ENCODE measurements around the gene COL18A1. TPM values are rescaled to one million over a fixed set of nuclear protein-coding genes. Genes with fewer than 3 reads are reported as not detected.

The COL18A1 gene
- polyA plus RNA-seq, 3 donors = 0.80 to 4.1 (median 1.1) TPM

DNA sequence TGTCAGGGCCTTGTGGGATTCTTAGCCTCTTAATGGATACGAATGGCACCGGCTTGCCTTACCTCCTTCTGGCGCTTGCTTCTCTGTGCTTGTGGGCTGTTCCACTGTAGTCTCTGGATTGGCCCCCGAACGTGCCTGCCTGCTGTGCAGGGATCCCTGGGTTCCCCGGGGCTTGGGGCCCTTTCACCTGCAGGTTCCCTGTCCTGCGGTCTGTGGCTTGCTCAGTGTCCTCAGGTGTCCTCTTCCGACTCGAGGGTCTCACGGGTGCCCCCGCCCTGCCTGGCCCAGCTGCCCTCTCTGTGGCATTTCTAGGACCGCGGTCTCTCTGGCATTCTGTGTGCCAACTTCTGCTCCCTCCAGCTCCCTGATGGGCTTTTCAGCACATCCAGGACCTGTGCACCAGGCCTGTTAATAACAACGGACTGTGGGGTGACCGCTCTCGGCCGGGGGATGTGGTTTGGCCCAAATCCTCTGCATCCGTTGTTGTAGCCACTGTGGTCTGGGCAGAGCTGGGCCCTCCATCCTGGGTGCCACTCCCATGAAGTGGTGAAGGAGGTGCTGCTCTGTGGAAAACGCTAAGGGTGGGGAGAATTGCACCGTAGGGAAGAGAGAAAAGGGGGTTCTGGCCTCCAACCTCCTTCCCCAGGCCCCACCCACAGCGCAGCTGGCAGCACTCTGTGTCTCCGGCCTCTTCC lies 12.4 kb downstream of the COL18A1 start:
- no peak overlapping the region for H3K27ac Mint-ChIP-seq
- H3K4me3 ChIP-seq (replicated peaks in 1 of 3; ENCODE audit: low read depth in 2 of 3, low read length in 3 of 3) = no peak overlapping the region
- no peak overlapping the region for H3K27ac ChIP-seq (ENCODE audit: low read depth in 1 of 2, low read length in 2 of 2)
- TF ChIP-seq, protein P1, sequence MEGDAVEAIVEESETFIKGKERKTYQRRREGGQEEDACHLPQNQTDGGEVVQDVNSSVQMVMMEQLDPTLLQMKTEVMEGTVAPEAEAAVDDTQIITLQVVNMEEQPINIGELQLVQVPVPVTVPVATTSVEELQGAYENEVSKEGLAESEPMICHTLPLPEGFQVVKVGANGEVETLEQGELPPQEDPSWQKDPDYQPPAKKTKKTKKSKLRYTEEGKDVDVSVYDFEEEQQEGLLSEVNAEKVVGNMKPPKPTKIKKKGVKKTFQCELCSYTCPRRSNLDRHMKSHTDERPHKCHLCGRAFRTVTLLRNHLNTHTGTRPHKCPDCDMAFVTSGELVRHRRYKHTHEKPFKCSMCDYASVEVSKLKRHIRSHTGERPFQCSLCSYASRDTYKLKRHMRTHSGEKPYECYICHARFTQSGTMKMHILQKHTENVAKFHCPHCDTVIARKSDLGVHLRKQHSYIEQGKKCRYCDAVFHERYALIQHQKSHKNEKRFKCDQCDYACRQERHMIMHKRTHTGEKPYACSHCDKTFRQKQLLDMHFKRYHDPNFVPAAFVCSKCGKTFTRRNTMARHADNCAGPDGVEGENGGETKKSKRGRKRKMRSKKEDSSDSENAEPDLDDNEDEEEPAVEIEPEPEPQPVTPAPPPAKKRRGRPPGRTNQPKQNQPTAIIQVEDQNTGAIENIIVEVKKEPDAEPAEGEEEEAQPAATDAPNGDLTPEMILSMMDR (IDR thresholded peaks at IDR 0.05) = no peak
- no peaks in the 10 kb centered on the region for H3K79me2 ChIP-seq (ENCODE audit: insufficient read depth, low read length)
- H3K9ac ChIP-seq (ENCODE audit: insufficient read depth, low read length, poor library complexity, severe bottlenecking) = no peak overlapping the region
- H4K20me1 ChIP-seq (ENCODE audit: insufficient read depth, low read length) = no peaks in the 10 kb centered on the region
- no peaks in the 10 kb centered on the region for H3K36me3 ChIP-seq (replicated peaks in 1 of 2; ENCODE audit: control insufficient read depth in 1 of 2, insufficient read depth in 2 of 2, low read length in 2 of 2)
- H3K9me3 Mint-ChIP-seq = peaks cover 0 to 2% (median 0%) of the 10 kb centered on the region in 7 donors
- no peaks in the 10 kb centered on the region for H3K4me1 Mint-ChIP-seq
- H3K27me3 Mint-ChIP-seq (ENCODE audit: low read depth in 3 of 3) = peaks cover 4 to 8% (median 6%) of the 10 kb centered on the region in 3 donors
- WGBS (ENCODE audit: insufficient coverage) = 89% methylated on average over 20 of the region's 22 CpGs
- DNase-seq = no peak
- no peaks in the 10 kb centered on the region for H3K36me3 Mint-ChIP-seq
- no peaks in the 10 kb centered on the region for H3K4me1 ChIP-seq (ENCODE audit: control insufficient read depth in 1 of 2, insufficient read depth in 2 of 2, low read length in 2 of 2)
- no peaks in the 10 kb centered on the region for H3K27me3 ChIP-seq (ENCODE audit: control insufficient read depth in 2 of 2, insufficient read depth in 2 of 2, low read length in 2 of 2)
- intact Hi-C loops (cut with micrococcal nuclease) = no loop called here
- no peaks in the 10 kb centered on the region for H3K9me3 ChIP-seq (replicated peaks in 1 of 2; ENCODE audit: control insufficient read depth in 1 of 2, insufficient read depth in 1 of 2, low read length in 2 of 2)
- no peak overlapping the region for H2AFZ ChIP-seq (ENCODE audit: insufficient read depth, low read depth, low read length, poor library complexity, severe bottlenecking)
- no peak overlapping the region for H3K4me2 ChIP-seq (replicated peaks; ENCODE audit: extremely low read depth, low read length, poor library complexity, severe bottlenecking)
- H3K4me3 Mint-ChIP-seq = no peak overlapping the region

DNA sequence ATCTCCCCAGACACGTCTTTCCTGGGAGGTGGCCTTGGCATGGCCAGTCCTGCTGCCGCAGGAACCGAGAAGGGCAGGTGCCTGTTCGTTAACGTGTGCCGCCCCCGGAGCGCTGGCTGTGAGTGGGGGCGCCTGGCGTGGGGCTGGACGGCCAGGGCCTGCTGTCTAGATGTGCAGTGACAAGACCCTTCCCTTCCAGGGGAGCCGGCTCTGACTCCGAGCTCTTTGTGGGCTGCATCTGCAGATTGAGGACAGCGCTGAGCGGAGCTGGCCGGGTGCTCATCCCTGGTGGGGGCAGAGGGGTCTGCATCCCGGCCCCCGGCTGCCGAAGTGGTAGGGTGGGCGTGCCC lies 13.0 kb downstream of the COL18A1 start:
- no peaks in the 10 kb centered on the region for H3K36me3 ChIP-seq (replicated peaks in 1 of 2; ENCODE audit: control insufficient read depth in 1 of 2, insufficient read depth in 2 of 2, low read length in 2 of 2)
- Mint-ChIP-seq H3K27me3 (ENCODE audit: low read depth in 3 of 3) (peaks cover 4 to 8% (median 6%) of the 10 kb centered on the region in 3 donors), H3K27ac (no peak overlapping the region), H3K4me1 (no peaks in the 10 kb centered on the region), H3K9me3 (peaks cover 0 to 2% (median 0%) of the 10 kb centered on the region in 7 donors), H3K36me3 (no peaks in the 10 kb centered on the region), H3K4me3 (no peak overlapping the region)
- no peaks in the 10 kb centered on the region for H3K4me1 ChIP-seq (ENCODE audit: control insufficient read depth in 1 of 2, insufficient read depth in 2 of 2, low read length in 2 of 2)
- H4K20me1 ChIP-seq (ENCODE audit: insufficient read depth, low read length) = no peaks in the 10 kb centered on the region
- H2AFZ ChIP-seq (ENCODE audit: insufficient read depth, low read depth, low read length, poor library complexity, severe bottlenecking) = no peak overlapping the region
- no peak overlapping the region for H3K27ac ChIP-seq (ENCODE audit: low read depth in 1 of 2, low read length in 2 of 2)
- H3K27me3 ChIP-seq (ENCODE audit: control insufficient read depth in 2 of 2, insufficient read depth in 2 of 2, low read length in 2 of 2) = no peaks in the 10 kb centered on the region
- no peak overlapping the region for H3K4me3 ChIP-seq (replicated peaks in 1 of 3; ENCODE audit: low read depth in 2 of 3, low read length in 3 of 3)
- no peaks in the 10 kb centered on the region for H3K79me2 ChIP-seq (ENCODE audit: insufficient read depth, low read length)
- TF ChIP-seq, protein P1 (IDR thresholded peaks at IDR 0.05) = no peak
- intact Hi-C loops (cut with micrococcal nuclease) = no loop called here
- no peaks in the 10 kb centered on the region for H3K9me3 ChIP-seq (replicated peaks in 1 of 2; ENCODE audit: control insufficient read depth in 1 of 2, insufficient read depth in 1 of 2, low read length in 2 of 2)
- no peak for DNase-seq
- no peak overlapping the region for H3K9ac ChIP-seq (ENCODE audit: insufficient read depth, low read length, poor library complexity, severe bottlenecking)
- no peak overlapping the region for H3K4me2 ChIP-seq (replicated peaks; ENCODE audit: extremely low read depth, low read length, poor library complexity, severe bottlenecking)
- 94% methylated on average over 20 of the region's 20 CpGs for WGBS (ENCODE audit: insufficient coverage)

Data from CD14-positive monocyte (primary cell).